ELR (cell line): ENCODE data around the gene EDN2.

Experiments used
- DNase-seq: peaks from one replicate; pipeline ENCODE4 v3.0.0-alpha.2; 2015; ENCODE audit warnings: low read depth

EDN2 gene

DNA sequence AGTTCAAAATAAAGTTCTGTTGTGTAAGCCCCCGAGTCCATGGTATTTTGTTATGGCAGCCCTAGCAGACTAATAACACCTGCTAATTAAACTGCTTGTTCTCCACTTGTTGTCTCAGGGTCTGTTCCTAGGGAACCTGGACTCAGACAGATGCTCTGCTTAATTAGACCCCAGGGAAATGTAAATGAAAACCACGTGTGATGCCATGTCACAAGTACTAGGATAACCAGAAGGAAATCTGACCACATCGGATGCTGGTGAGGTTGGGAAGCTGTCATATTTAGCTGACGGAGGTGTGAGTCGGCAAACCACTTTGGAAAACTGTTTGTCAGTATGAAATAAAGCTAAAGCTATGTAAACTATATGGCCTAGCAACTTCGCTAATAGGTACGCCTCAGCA, 19.6 kb downstream of the EDN2 start:
- no peak for DNase-seq

DNA sequence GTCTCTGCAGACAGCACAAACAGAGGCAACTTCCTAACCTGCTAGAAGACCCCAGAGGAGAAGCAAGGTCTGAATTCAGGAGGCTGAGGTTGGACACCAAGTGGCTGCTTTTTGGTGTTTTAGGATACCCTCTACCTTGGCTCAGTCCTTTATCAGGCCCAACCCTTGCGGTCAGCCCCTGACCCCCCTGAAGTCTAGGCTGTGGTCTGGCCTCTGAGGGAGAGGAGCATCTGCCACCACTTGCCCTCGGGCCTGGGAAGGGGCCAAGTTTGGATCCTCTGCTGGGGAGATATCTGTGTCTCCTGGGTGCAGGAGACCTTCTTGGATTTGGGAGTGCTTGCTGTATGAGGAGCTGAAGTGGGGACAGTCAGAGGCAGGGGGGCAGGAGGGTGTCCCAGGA, 21.0 kb downstream of the EDN2 start:
- no peak for DNase-seq

DNA sequence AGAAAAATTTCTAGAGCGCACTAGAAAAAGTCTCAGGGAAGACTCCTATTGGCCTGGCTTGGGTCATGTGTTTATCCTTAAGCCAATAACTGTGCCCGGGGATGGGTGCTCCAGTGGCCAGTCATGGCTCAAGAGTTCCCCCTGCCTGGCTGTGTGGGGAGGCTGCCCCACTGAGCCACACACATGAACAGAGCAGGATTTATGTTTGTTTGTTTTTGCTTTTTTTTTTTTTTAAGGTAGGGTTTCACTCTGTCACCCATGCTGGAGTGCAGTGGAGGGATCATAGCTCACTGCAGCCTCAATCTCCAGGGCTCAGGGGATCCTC, 21.8 kb downstream of the EDN2 start:
- no peak for DNase-seq

DNA sequence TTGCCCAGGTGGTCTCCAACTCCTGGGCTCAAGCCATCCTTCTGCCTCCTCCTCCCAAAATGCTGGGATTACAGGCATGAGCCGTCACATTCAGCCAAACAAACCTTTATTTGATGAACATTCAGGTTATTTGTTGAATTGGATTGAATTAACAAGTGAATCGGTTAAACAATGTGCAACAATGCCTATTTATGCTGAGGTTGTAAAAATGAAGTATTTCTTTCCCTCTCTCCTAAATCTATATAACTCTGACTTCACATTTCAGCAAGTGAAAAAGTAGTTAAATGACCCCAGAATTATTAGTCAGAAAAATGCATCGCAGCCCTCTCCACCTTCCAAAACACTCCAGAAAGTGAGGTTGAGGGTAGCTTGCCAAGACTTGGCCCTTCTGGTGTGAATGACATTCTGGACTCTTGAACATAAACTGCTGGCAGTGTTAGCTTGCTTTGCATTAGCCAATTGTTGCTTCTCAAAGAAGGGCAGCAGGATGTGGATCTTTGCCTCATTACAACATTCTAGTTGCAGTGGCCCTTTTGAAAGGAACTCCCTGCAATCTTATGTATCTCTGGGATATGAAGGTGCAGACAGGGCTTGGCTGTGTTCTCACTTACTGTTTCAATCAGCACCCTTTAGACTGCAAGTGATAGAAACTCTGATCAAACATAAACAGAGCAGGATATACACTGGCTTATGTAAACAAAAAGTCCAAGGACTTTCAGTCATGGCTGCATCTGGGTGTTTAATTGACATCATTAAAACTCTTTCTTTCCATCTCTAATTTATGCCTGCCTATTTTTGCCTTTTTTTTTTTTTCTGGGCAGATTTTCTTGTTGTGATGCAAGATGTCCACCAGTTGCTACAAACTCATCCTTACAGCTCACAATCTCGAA, 22.4 kb downstream of the EDN2 start:
- no peak for DNase-seq

DNA sequence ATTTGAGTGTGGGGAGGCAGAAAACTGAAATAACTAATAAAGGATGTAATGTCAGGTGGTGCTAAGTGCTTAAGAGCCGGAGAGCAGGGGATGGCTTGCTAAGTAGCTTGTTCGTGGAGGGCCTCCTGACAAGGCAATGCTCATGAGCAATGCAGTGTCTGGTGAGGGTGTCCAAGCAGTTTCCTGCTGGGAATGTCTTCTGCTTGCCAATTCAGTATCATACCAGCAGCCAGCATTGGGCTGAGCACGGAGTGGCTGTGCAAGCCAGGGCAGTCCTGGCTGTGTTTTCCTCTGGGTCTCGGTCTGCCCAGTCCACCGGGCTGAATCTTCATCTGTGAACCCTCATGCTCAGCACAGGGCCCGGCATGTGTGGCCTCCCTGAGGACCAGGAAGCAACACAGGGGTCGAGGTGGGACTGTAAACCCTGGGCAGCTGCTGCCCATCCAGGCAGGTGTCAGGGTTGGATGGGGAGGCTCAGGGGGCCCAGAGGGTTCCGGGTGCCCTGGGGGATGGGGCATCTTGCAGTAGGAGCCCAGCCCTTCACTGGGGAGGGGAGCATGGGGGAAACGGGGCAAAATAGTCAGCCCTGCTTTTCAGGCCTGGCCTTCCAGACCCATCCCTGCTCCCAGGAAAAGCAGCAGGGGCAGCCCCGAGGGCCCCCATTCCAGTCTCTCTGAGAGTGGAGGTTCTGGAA, 27.5 kb downstream of the EDN2 start:
- DNase-seq: no peak

DNA sequence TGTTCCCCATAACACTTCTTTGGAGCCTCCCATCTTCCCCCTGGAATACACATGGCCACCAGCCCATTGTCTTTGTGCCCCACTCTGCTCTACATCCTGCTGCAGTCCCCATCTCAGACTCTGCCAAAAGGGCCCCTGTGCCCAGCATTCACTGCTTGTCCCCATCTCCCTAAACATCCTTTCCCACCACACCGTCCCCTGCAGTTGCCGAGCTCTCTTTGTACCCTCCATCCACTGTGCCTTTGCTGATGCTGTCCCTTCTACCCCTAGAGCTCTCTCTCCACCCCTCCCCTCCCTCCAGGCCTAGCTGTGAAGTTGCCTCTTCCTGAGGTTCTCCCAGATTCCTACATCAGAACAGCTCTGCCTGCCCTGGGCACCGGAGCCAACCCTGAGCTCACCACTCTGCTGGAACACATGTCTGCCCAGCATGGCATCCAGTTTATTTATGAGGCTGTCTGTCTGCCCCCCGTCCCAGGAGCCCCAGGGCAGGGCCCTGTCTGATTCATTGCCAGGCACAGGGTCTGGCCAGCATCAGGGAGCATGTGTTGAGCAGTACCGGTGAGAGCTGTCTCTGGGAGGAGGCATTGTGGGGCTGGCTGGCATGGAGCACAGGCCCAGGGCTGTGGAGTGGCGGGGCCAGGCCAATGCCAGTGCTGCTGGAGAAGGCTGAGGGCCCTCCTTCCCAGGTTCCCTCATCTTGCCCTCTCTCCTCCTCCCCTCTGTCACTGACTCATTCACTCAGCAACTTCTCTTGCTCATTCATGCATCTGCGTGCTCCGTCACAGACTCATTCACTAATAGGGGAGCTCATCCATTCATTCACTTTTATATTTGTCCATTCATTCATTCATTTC, 28.8 kb downstream of the EDN2 start:
- DNase-seq: peak; percentile 62

DNA sequence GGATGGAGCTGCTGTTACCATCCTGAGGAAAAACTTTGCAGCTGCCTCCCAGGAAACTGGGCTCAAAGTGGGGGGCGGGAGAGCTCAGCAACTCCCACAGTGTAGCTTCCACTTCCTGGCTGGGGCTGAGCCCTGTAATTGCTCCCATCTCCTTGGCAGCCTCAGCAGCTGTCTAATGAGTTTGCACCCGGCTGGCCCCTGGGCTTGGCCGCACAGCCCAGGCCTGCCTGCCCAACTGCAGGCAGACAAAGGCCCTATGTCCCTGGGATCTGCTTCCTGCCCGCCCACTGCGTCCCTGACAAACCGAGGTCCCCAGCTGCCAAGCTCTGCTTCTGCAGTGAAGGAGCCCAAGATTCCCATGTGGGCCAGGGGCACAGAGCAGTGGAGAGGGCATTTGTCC, 30.1 kb downstream of the EDN2 start:
- DNase-seq: no peak

DNA sequence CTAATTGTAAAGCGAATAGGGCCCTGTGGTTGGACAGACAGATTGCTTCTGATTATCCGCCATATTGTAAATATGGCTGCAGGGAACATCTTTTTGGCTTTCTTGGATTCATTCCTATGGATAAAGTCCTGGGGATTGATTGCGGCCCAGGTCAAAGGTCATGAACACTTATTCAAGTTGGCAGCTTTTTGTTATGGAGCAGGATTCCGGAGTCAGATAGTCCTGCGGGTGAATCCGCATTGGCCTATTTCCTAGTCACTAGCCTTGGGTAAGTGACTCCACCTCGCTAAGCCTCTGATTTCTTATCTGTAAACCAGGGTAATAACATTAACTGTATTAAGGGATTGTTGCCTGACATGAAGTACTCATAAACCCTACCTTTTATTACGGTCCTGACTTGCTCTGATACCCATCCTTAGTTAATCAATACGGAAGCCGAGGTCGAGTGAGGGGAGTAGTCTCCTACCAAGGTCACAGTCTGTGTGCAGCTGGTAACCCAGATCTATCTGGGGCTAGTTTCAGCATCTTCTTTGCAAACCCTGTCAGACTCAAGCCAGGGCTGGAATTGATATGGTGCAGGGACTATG, 31.7 kb downstream of the EDN2 start:
- no peak for DNase-seq

DNA sequence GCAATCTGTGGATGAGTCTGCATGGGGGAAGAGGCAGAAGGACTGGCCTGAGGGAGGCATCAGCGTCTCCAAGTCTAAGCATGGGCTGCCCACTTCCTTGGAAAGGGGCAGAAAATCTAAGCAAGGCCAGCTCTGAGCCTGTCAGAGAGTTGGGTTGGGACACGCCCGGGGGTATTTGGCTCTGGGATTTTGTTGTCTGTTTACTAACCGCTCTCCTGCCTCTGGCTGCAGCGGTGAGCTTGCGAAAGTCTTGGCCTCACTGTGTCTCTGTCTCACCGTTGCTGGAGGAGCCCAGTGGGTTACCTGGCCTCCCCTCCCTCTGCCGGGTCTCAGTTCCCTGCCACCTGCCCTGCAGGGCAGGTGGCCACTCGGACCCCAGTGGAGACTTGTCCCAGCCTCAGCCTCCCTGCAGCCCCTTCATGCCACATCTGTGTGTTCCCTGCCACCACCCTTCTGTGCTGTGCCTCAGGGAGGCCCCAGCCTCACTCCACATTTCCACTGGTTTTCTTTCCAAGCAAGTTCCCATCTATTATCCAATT, 33.7 kb downstream of the EDN2 start:
- DNase-seq: no peak

DNA sequence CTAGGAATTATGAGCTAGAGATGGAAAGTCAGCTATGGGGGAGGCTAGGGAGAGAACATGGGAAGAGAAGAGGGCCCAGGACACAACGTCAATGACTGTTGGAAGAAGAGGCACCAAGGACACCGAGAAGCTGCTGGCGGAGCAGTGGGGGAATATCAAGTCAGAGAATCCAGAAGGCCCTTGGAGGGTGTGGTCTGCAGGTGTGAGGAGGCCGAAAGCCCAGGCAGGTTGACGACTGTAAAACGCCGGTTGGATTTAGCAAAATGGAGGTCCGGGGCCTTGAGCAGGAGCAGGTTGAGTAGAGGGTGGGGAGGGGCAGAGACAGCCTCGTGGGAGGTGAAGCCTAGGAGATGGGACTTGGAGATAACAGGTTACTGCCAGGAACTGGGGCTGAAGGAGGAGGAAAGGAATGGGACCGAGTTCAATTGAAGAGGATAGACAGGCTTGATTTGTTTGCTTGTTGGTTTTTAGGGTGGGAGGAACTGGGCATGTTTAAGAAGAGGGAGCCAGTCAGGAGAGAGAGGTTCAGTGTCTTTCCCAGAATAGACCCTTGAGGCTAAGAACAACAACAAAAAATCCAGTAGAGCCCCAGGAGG, 35.1 kb downstream of the EDN2 start:
- DNase-seq: no peak

DNA sequence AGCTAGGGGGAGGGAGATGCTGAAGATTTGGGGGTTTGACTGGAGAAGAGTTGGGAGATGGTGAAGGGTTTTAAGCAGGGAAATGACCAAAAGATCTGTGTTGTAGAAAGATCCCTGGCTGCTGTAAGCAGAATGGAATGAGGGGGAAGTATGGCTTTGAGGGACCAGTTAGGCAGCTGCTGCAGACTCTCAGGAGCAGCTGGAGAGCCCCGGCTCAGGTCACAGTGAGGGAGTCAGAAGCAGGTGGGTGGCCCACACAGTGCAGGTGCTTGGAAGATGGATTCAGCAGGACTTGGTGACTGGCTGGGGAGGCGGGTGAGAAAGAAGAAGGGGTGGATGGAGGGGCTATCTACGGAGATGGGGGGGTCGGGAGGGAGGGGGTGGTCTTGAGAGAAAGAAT, 35.7 kb downstream of the EDN2 start:
- no peak for DNase-seq

DNA sequence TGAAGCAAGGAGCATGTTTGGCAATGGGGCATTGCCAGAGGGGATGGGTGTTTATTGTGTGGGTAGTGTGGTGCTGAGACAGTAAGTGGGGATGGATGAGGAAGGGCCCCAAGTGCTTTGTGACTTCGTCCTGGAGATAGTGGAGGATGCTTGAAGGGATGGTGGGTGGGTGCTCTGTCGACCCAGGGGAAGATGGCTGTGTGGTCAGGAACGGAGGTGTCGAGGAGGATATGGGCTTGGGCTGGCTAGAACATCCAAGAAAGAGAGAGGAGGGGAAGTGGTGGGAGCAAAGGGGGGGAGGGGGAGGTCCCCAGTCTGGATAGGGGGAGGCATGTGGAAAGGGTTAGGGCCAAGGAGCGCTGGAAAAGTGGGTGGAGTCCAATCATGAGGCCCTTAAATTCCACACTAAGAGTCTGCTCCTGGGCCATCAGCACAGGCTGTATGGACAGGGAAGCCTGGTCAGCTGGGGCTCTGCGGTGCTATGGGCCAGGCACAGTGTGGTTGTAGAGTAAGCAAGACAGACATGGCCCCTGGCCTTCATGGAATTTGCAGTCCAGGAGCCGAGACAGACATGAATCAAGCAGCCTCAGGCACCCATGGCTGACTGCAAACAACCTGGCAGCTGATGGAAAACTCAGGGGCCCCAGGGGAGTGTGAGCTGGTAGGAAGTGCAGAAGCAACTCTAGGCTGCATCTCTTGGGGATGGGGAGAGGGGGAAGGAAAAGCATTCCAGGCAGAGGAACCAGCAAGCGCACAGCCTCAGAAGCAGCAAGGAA, 36.3 kb downstream of the EDN2 start:
- DNase-seq: peak; percentile 19

DNA sequence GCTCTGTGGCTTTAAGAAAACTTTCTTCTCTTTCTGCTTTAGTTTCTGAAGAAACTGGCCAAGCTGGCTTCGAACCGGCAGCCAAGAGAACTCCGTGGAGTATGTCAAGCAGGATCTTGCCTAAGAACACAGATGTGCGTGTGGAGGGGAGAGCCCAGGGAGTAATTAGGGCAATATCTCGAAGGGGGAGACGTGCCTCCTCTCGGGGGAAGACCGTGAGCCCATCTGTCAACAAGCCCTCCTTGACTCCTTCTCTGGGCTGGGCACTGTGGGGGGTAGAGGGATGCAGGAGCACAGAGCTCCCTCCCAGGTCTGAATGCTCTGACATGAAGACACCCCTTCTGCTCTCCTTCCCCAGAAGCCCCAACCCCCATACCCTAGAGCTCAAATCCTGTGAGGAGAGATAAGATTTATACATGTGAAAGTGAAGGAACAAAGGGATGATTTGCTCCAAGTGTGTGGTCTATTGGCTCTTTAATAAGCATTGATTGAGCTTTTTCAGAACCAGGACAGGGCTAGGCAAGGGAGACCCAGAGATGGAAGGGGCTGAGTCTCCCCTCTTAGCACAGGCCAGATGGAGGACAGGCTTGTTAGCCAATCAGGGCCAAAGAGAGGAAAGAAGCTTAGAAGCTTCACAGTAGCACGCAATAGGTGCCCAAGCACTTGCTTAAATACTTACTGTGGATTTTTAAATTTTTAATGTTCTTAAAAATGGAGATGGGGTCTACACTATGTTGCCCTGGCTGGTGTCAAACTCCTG, 37.5 kb downstream of the EDN2 start:
- no peak for DNase-seq

DNA sequence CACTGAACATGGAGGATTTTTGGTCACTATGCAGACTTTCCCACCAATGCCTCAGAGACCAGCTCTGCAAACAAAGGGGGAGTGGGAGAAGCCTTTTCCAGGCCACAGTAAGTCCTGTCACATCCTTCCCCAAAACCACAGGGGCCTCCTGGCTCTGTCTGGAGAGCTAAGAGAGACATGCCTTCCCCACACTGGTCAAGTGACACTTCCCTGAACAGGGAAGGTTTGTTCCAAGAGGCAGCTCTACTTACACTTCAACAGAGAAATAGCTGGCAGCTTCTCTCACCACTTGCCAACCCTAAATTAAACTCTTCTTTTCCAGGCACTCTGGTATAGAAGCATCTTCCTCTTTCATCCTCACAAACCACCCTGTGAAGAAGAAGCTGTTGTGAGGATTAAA, 39.7 kb downstream of the EDN2 start:
- DNase-seq: no peak

DNA sequence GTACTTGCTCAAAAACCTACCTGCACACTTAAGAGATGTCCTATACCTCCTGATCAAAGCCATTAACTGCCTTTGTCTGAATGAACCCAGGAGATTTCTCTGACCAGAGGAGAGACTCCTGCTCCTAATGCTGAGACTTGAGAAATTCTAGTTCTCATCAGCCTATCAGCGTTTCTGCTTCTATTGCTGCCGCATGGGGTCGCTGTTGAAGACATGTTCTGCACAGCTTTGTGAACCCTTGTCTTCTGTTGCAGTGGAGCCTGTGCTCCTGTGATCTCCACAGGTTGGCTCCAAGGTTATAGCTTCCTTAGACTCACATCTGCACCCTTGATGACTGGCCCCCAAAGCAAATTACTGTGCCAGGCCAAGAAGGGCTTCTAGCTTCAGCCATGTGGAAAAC, 40.2 kb downstream of the EDN2 start:
- DNase-seq: no peak

DNA sequence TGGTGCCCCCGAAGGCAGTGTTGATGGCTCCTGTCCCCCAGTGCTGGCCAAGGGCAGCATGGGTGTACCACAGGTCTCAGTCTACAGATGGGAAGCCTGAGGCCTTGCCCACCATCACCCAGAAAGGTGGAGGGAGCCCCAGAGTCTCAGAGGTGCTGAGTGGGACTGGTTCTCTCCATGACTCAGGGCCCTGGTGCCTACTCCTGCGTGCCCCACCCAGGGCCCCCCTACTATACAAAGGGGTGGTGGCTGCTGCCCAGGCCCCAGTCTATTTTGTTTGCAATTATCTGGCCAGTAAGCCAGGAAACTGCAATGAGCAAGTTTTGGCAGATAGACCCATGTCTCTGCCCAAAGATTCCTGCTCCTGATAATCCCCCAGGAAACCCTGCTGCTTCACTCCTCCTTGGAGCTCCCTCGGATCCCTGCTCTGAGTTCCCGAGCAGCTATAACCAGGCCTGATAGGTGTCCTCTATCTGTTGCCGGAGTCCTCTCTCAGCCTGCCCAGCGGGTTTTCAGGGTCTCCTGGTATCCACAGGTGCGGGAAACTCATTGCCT, 41.7 kb downstream of the EDN2 start:
- DNase-seq: no peak

DNA sequence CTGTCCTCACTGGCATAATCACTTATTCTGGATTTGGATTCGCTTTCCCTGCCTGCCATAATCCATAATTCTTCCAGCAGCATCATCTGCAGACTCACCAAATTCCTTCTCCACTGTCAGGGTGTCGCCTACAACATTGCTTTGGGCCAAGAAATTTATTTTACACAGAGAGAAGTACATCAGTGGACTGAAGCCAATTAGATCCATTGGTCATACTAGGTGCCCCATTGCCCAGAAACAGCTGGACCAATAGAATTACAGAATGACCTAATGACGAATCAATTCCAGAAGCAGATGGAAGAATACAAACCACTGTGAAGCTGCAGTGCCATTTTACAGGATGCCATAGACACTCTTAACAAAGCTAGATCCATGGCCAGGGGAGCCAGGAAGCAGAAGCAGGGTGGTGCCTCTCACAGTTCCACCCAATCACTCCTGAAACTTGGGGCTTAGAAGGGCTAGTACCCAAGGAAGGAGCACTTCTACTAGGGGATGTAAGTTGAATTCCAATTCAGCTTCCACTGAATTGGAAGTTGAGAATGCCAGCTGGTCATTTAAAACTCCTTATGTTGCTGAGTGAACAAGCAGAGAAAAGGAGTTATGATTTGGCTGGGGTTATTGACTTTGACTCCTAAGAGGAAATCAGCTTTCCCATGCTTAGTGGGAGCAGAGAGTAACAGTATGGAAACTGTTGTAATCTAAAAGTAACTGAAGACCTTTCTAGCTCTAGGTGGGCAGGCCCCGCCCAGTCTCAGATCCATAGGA, 44.0 kb downstream of the EDN2 start:
- no peak for DNase-seq

DNA sequence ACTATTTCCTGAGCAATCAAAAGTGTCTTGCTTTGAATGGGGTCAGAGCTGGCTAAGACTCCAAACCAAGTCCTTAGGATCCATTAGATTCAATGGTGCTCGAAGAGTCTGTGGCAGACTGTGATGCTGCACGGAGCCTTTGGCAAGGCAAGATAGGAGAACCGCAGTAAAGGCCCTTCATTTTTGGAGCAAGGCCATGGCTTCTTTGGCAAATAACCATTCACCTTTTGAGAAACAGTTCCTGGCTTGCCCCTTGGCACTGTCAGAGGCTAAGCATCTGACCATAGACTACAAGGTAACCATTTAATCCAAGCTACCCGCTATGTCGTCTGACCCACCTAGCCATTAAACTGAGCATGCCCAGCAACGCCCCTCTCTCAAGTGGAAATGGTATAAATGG, 45.2 kb downstream of the EDN2 start:
- no peak for DNase-seq

DNA sequence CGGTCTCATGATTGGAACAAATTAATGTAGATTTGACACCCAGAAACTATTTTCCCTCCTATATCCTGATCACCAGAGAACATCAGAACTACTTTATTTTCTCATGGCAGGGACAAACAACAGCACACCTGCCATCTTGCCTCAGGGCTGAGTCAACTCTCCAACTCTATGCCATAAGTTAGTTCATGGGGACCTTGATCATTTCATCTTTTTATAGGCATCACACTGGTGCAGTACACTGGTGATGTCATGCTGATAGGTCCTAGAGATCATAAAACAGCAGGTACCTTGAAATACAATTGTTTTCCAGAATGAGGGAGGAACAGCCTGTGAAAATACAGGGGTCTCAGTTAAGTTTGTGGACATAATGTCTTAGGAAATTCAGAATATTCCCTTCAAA, 45.8 kb downstream of the EDN2 start:
- no peak for DNase-seq
